Stimulated activated CD4-positive, alpha-beta T cell treated with anti-CD3 and anti-CD28 coated beads, Interleukin-1b, Interleukin-23, amount 100 ng/mL, for 1 hour (primary cell): ENCODE data around the gene ITPRIPL2.
A peak's percentile ranks its signal among the peaks of the same experiment; 100 is the strongest.

Experiments used
- DNase-seq, 2 donors: peaks; one replicate each; pipeline ENCODE4 v3.0.0-alpha.2; 2020; ENCODE audit warnings: low read depth in 2 of 2

Gene ITPRIPL2

GRCh38 chr16:19113577-19114358, at the start of gene ITPRIPL2:
Gene ITPRIPL2, plus strand, starts transcription at chr16:19113964. Its CDS starts 498 bp downstream, at chr16:19114462.
- no peak for DNase-seq

DNA sequence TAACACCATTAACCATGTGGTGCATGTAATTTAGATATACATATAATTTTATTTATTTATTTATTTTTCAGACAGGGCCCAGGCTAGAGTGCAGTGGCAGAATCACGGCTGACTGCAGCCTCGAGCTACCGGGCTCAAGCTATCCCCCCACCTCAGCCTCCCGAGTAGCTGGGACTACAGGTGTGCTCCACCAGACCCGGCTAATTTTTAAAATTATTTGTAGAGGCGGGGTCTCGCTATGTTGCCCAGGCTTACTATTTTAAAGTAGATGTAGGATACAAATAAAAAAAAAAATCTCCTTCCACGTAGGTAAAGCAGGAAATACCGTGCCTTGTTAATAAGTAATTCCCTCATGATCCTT, 46.8 kb upstream of the ITPRIPL2 start:
- DNase-seq: no peak

GRCh38 chr16:19067349-19068236, 46.2 kb upstream of the ITPRIPL2 start, which contains the start of gene COQ7:
Gene COQ7, plus strand, starts transcription at chr16:19067614. Its CDS starts 51 bp downstream, at chr16:19067665.
- DNase-seq: peak; percentile 92 to 95

DNA sequence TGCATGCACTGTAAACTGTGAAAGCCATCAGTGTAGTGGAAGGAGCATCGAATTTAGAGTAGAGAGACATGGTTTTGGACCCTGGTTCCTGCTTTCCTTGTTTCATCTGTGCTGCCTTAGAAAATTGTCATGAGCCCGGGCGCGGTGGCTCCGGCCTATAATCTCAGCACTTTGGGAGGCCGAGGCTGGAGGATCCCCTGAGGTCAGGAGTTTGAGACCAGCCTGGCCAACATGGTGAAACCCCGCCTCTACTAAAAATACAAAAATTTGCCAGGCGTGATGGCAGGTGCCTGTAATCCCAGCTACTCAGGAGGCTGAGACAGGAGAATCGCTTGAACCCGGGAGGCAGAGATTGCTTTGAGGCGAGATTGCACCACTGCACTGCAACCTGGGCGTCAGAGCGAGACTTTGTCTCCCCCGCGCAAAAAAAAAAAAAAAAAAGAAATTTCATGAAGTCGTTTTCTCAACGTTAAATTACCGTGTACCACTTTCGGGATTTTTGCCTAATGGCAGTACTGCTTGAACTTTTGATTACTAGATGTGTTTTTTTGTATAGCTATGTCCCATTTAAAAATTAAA, 45.4 kb upstream of the ITPRIPL2 start:
- DNase-seq: no peak

GRCh38 chr16:19071811-19072777, 41.7 kb upstream of the ITPRIPL2 start:
- DNase-seq: peak; percentile 3 to 27

GRCh38 chr16:19073344-19073743, 40.4 kb upstream of the ITPRIPL2 start:
- no peak for DNase-seq

DNA sequence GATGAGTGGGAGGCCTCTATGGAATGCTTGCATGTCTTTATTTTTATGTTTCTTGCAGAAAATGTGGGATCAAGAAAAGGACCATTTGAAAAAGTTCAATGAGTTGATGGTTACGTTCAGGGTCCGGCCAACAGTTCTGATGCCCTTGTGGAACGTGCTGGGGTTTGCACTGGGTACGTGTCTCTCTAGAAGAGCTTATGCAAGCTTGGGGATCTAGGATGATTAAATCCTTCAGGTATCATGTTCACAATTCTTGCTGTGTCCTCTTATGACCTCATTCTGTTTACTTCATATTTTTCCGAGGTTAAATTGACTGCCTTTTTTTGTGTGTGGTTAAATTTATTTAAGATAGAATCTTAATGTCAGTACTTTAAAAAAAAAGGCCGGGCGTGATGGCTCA, 39.9 kb upstream of the ITPRIPL2 start:
- no peak for DNase-seq

GRCh38 chr16:19075511-19075910, 38.3 kb upstream of the ITPRIPL2 start:
- no peak for DNase-seq

- no peak for DNase-seq
Measured at GRCh38 chr16:19077879-19078278, 35.9 kb upstream of the ITPRIPL2 start.

DNA sequence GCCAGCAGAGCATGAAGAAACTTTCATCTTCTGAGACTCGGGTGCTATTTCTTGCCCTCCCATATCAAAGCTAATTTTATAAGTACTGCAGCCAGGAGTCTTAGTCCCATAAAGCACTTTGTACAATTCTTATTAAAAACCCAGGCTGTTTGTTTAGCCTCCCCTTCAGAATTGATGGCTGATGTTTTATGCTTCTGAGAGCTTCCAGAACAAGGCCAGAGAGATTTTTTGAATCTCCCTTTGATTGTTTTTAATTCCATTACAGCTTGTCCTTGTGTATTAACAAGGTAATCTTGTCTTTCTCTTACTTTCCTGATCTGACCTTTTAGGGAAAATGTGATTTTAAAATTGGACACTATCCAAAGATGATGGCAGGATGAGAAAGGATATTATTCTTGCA, 30.1 kb upstream of the ITPRIPL2 start:
- DNase-seq: no peak

DNA sequence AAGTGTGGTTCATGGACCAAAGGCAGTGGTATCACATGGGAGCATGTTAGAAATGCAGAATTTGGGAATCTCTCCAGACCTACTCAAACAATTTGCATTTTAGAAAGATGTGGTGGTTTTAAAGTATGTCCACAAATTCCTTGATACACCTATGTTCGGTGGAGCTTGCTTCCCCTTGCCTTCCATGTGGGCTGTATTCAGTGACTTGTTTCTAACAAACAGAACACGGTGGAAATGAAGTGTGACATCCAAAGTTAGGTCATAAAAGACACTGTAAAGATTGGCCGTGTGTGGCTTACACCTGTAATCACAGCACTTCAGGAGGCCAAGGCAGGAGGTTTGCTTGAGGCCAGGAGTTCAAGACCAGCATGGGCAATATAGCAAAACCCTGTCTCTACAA, 29.6 kb upstream of the ITPRIPL2 start:
- DNase-seq: no peak

DNA sequence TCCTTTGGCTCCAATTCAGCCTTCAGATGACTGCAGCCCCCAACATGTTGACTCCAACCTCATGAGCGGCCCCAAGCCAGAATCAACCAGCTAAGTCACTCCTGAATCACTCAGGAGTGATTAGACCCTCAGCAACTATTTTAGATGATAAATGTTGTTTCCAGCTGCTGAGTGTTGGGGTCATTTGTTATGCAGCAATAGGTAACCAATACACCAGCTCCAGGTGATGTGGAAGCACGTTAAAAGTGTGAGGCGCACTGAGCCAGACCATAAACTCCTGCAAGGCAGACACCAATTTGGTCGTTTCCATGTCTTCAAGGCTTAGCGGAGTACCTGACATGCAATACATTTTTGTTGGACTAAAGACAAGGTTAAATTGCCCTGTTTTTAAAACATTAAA, 28.9 kb upstream of the ITPRIPL2 start:
- no peak for DNase-seq

- no peak for DNase-seq
Measured at GRCh38 chr16:19085679-19086200, 28.0 kb upstream of the ITPRIPL2 start.

GRCh38 chr16:19086322-19087199, 27.2 kb upstream of the ITPRIPL2 start:
- DNase-seq: peak; percentile 30 to 64

DNA sequence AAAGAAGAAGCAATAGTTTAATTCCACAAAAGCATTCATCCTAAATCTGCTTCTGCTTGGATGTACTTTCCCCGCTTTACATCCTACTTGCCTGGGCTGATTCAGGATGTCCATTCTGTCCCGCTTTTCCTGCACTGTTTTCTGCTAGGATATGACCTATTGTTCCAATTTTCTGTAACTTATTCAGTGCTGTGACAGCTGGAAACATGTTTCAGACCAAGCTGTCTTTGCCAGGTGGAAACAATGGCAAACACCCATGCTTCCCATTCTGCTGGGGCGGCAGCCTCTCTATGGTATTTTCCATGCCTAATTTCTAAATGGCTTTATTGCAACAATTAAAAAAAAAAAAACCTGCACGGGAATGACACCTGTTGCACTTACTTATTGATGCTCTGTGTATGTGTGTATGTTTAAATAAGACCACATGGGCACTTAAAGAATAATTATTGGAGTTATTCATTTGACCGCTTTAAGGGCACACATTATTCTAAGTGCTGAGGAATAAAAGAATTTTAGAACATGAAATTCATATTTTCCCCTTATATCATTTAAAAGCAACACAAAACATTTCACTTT, 25.3 kb upstream of the ITPRIPL2 start:
- no peak for DNase-seq

GRCh38 chr16:19089410-19089955, 24.3 kb upstream of the ITPRIPL2 start:
- no peak for DNase-seq

DNA sequence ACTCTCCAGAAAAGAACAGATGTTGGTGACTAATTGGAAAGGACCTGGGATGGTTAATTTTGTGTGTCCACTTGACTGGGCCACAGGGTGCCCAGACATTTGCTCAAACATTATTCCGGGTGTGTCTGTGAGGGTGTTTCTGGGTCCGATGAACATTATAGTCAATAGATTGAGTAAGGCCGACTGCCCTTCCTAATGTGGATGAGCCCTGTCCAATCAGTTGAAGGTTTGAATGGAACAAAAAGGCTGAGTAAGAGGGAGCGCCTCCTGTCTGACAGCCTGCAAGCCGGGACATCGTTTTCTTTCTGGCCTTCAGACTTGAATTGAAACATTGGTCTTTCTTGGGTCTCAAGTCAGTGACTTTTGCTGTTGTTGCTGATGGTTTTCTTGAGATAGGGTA, 22.8 kb upstream of the ITPRIPL2 start:
- DNase-seq: no peak

GRCh38 chr16:19092653-19093410, 20.9 kb upstream of the ITPRIPL2 start:
- DNase-seq: no peak
